GM18511 (cell line): ENCODE results near the gene SLC51B.
"Not testable (repeated sequence)": the region's sequence is repeated elsewhere in the genome, so short reads cannot be mapped to it uniquely, and the experiment has no call there.

Experiments
- ATAC-seq: cut with Tn5 transposase; IDR thresholded peaks from one replicate; pipeline ENCODE4 v1.9.1; 2021; ENCODE audit warnings: mild to moderate bottlenecking, moderate library complexity; ENCODE audit not compliant: unreplicated experiment

The SLC51B gene

DNA sequence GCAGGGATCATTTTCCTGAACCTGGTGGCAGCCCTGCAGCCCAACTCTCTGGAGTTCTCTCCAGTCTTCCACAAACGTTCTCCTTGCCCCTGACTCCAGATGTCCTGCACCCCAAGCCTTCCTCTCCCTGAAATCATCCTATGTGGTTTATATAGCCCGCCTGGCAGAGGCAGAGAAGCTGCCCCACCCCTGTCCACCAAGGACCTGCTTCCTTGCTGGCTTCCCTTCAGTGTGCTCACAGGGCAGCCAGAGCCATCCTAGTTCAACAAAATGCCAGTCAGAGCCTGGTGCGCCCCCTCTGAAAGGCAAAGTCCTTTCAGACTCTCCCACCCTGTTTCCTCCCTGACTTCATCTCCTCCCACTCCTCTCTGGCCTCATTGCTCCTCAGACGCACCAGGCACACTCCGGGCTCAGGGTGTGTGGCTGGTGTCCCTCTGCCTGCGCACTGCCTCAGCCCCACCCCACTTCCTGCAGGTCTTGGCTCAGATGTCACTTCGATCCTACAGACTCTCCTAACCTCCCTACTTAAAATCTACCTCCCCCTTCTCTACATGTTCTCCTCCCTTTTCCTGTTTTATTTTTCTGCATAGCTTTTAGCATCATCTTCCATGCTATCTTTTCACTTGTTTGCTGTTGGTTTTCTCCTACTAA lies 37.2 kb downstream of the SLC51B start:
- ATAC-seq: no peak

DNA sequence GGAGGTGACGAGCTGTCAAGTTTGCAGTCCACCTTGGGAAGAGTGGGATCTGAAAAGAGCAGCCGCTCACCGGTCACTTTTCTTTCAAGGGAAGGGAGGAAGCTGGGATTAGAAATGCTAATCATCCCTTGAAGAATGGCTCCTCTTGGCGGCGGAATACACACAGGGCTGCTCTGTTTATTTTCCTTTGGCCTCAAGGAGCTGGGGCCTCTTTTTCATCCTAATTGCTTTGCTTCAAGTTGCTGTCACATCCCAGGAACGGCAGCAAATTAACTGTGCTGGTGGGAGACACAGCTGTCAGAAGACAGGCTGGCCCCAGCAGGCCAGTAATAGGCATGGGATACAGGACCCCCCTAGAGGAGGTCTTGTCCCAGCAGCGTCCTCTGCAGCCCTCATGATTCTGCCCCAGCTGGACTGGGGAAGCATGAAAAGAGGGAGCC lies 38.1 kb downstream of the SLC51B start:
- no peak for ATAC-seq

DNA sequence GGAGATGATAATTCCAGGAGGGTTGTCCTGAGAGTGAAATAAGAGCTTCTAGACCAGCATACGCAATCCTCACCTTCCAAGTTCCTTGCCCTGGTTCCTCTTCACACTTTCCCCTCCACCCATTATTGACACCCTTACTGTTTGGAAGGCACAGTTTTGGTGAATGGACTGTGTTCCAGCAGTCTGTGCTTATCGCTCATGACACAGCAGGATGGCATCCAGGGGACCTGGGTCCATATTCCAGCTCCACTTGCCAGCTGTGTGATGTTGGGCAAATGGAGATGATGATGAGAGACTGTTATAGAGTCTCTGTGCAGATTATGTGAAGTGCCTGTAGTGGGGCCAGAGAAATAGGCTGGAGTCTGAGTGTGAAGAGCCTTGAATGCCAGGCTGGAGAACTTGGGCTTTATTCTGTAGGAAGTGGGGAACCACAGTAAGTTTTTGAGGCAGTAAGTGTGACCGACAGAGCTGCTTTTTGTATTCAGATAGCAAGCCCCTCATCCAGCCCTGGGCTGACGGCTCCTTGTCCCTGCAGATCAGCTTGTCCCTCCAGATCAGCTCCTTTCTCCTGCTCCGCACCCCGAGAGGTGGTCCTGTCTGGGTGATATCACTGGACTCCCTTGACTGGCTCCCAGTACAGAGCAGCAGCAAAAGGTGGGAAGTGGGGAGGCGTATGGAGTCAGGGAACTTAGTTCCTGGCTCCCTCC lies 39.5 kb downstream of the SLC51B start:
- ATAC-seq: no peak

DNA sequence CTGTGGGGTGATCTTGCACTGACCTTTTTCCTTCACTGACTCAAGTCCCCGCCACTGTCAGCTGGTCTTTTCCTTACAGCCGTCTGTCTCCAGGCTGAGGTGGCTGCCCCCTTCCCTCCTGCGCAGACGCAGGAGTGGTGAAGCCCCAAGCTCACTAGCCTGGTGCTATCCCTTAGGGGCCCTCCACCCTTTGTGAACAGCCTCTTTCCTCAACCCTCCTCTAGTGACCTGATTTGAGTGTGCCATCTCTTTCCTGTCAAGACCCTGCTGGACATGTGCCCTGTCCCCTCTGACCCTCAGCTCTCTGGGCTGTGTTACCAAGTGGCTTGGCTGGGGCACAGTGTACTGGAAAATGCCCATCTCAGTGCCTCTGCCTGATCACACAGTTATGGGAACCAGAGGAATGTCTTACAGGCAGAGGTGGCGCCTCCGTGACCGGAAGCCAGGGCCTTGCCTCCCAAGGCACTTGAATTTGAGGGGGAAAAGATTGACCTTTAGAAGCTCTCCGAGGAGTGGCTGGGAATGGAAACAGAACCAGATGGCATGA lies 40.1 kb downstream of the SLC51B start:
- ATAC-seq: no peak

DNA sequence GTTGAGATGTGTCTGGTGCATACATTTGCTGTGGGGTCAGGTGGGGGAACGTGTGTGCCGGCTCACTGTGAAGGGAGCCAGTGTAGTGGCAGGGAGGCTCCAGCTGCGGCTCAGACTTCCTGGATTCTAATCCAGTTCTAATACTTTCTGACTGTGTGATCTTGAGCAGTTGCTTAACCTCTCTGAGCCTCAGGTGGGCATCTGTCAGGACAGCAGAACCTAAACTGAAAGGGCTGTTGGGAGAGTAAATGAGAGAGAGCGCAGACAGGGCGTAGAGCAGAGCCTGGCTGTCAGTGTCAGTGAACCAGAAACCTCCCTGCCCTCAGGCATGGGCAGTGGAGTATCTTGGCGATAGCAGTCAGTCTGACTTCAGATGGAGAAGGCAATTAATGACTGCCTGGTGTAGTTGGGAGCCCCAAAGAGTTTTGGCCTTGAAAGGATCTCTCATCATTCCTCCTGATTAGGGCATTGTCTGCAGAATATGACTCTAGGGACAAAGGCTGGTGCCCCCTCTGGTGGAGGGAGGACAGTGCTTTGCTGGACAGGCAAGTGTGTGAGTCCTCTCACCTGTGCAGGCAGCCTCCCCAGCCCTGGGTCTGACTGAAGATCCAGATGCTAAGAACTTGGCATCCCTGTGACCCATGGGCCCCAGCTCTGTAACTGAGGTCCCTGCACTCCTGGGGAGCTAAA lies 40.9 kb downstream of the SLC51B start:
- ATAC-seq: no peak

DNA sequence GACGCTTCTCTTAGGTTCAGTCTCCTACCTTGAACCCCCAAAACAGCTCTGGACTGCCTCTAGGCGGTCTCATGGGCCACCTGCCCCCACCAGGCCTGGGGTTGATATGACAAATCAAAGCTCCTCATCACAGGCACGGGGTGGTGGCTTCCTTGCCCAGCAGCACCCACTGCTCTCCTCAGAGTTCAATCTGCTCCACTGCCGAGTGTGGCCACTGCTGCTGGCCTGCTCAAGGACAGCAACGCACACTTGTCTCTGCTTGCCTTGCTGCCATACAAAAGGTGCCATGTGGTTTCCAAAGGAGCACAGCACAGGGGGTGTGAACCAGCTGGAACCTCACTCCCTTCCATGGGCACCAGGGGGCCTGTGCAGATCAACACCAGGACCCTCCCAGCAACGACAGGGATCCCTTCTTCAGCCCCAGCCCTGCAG lies 41.5 kb downstream of the SLC51B start:
- ATAC-seq: no peak

DNA sequence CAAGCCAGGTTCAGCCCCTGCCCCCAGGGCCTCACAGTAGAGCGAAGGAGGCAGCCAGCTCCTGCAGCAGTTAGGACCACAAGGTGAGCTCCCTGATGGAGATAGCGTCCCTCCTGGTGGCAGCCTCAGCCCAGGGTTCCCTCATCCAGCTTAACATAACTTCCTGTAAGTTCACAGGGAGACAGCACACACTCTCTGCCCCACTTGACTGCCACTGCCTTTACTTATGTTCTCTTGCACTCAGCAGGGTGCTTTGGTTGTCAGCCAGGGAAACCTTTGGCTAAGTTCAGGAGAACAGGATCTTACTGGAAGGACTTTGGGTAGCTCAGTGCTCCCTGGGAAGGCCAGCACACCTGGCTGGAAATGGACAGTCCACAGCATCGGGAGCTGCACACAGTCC lies 42.2 kb downstream of the SLC51B start:
- no peak for ATAC-seq

DNA sequence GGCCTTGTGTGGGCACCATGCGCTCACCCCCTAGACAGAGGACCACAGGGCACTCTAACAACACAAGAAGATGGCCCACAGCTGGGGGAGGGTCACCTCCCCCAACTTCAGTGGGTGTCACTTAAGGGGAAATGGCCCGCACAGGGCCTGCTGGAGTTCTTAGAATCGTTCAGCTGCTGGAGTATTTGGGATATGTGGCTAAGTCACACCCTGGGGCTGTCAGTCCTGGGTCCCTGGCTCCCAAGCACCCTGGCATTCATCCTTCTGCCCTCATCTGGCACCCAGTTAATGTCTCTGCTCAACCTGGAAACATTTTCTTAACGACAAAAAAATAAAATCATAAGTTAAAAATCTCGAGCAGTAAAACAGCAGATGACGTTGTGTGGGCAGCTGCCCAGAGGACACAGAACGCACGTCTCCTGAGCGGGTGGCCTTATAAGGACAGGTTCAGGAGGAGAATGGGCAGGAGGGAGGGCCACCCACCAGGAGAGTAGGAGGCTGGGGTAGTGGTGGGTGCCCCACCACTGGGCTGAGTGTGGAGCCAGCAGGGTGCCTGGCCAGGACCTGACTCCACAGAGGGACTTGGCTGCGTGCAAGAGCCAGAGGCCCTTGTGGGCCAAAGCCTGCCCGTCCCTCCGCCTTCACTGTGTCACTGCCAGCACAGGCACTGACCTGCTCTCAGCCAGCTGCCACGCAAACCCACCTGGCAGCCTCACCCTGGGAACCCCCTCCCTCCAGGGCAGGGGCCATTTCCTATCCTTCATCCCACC lies 42.9 kb downstream of the SLC51B start:
- no peak for ATAC-seq

DNA sequence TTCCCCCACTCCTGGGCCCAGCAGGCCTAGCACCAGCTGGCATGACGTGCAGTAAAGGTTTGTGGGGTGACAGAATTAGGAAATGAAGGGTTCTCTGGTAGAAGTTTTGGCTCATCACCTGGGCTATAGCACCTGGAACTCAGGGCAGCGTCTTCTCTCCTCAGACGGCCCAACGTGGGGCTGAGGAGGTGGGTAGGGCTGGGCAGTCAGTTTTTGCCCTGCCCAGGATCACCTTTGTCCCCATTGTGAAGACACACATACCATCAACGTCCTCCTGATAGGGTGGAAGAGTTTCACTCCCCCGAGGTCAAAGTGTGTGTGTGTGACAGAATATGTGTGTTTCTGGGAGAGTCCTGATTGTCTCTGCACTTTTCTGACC lies 43.4 kb downstream of the SLC51B start:
- ATAC-seq: no peak

DNA sequence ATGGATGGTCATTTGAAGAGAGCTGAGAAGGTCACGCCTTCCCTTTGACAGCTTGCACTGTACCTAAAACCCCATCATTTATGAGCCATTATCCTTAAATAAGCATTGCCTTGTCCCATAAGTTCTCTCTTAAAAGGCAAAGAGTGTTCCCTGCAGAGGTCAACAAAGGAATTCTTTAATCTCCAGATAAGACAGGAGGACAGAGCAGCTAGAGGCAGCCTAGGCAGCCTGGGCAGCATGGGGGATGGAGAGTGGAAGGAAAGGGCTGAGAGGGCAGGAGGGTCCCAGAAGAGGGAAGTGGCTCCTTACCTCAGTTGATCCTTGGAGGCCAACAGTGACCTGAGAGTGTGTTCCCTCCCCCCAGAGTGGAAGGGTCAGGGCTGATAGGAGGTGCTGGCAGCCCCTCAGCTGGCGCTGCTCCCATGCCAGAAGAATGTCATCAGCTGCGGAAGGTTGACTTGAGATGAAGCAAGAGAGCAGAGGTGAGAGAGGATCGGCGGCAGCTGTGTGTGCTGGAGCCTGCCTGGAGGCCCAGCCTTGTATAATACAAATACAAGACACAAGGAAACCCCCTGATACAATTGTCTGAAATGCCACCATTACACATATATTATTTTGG lies 44.1 kb downstream of the SLC51B start:
- no peak for ATAC-seq

DNA sequence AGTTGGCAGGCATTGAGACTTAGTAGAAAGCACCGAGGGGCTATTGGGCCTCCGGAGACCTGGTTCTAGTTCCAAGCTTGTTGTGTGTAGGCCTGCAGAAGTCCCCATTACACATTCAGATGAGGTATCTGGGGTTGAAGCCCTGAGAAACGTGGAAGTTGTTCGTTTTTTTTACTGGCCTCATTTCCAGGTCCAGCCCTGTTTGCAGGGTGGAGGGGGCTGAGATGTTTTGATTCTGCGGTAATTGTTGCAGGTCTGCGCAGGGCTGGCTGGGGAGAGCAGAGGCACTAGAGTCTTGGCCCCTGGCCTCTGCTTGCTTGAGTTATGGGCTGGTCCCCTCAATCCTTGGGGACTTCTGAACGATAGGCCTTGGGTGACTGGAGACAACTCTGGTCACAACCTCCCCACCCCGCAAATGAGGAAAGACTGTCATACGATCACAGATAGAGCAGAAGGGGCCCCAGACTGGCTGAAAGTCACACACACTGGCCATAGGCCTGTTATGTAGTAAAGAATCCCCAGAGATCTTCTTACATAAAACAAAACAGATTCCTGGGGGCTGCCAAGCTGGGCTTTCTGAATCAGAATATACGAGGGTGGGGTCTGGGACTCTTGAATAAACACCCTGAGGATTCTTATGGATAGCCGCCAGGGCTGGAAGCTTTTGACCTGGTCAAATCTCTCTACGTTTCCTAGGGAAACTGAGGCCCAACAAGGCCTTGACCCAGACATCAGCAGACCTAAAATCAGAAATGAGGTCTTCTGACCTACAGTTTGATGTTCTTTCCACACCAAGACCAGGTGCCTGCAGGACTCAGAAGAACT lies 47.0 kb downstream of the SLC51B start:
- ATAC-seq: no peak

DNA sequence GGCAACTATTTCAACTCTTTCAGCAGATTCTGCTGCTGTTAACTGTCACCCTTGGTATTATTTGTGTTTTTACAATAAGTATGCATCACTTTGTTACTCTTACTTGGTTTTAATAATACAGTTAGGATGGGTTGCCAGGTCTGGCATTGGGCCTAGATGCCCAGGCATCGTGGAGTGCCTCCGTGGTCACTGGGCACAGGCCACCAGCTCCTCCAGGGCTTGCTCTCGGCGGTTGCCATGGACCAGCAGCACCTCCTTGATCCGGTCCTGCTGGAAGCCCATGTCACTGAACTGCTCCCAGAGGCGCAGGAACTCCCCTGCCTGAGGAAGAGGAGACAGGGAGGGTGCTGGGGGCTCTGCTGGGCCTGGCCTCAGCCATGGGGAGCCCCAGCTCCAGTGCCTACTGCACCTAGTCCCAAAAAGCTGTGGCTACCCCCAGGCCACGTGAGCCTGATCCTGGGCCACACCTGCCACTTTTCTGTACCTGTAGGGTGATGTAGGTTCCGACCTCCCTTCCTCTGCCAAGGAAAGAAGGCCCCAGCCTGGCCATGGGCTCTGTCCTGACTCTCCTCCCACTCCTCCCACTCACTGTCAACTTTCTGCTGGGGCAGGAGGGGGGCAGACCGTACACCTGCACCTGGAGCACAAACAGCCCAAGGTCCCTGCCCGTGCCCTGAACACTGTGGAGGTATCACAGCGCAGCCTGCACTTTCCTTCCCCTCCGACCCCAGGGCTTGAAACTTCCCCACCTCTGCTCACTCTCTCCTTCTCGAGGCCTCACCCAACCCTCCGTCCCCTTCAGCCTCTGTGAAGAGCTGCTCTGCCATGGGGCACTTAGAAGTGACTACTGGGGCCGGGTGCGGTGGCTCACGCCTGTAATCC lies 48.0 kb downstream of the SLC51B start:
- ATAC-seq: no peak

DNA sequence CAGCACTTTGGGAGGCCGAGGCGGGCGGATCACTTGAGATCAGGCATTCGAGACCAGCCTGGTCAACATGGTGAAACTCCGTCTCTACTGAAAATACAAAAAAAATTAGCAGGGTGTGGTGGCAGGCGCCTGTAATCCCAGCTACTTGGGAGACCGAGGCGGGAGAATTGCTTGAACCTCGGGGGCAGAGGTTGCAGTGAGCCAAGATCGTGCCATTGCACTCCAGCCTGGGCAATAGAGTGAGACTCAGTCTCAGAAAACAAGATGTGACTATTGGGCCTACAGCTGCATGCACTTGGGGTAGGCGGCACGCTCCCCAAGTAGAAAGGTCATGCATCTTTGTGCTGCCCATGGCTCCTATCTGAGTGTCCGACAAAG lies 48.6 kb downstream of the SLC51B start:
- ATAC-seq: not testable (repeated sequence)

DNA sequence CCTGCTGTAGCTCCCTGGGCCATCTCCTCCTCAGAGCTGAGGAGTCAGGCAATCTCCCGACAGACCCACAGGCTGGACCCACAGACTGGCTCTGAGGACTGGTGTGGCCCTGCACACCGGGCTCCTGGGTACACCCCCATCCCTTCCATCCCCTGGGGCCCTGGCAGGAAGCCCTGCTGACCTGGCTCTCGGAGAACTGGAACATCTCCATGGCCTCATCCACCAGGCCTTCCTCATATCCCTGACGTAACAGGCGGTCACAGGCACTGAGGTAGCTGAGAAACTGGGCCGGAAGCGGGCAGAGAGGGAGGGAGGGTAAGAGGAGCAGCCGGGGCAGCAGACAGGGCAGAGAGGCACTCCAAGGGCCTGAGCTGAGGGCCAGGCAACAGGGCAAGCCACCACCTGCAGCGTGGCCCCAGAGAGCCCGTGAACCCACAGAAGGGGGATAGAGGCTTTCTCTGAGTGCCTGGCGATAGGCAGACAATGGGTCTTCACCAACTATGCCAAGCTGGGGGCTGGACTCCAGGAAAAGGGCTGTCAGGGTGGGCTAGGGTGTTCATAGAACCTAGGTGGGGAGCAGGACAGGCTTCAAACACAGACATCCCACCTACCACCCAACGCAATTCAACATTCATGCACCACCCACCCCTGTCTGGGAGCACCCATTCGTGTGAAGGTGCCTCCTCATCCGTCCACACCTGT lies 49.3 kb downstream of the SLC51B start:
- ATAC-seq: no peak

DNA sequence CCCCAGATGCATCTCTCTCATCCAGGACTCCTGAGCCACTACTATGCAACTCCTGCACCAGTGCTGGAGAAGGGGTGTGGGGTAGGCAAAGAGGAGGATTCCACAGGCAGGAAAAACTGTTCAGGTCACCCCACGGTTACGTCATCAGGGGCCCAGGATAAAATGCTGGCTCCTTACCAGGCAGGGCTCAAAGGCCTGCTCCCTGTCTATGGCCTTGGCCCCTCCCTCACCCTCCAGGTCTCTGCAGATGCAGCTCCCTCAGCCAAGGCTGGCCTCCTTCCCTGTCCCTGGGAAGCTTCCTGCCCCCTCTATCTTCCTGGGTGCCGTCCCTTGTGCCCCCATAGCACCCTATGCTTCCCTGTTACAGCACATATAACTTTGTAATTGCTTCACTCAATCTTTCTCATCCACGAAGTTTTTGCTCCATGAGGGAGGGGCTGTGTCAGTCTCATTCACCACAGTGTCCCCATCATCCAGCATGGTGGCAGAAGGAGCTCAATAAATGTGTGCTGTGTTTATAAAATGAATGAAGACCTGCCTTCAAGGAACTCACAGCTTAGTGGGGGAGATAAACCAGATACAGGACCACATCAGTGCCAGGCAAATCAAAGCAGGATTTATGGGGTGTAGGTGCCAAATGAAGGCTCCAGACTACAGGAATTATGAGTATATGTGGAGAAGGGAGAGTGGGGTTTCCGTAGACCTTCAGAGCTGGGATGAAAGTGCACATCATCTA lies 50.0 kb downstream of the SLC51B start:
- no peak for ATAC-seq

DNA sequence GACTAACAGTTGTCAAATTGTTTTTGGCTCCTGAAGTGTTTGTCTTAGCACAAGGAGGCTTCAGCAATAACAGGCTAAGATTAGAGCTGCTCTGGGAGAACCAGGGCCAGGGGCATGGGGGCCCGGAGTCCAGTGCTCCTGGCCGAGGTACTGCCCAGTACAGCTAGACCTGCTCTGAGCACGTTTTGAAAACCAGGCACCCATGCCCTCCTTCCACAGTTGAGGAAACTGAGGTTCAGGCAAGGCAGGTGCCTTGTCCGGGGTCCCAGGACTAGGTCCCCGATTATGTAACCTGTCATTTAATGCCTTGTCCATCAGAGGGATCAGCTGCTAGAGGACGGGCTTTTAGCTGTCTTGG lies 50.5 kb downstream of the SLC51B start:
- no peak for ATAC-seq

DNA sequence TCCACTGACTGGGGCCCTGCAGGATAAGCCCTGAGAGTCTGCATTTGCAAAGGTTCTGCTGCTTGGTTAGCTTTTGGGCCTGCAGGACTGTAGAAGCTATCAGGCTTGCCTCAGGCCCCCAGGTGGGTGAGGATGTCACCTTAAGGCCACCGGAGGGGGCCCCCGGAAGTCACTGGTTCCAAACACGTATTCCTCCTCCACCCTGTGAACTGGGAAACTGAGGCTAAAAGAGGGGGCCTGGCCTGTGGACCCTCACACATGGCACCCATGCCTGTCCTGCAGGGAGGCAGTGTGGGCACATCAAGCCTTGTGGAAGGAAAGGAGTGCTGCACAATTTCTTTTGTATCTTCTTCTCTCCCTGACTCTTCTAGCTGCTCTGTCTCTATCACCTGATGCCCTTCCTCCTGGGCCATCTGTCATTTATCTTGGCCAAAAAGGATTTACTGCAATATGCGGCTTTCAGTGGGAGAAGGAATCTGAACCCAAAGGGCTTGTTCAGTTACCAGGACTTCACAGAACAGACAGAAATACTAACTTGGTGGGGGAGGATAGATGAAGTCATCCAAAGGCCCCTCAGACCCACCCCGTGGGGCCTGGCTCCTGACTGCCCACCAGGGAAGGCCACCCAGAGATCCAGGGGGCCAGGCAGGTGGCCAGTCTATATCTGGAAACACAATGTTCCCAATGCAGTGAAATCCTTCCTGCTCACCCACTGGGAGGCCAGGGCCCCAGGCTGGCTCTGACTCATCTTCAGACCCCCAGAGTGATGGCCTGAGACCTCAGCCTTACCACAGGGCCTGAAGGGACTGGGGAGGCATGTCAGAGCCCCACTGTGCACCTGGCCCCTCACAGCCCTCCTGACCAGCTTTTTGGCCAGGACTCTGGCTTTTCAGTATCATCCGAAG lies 51.5 kb downstream of the SLC51B start:
- no peak for ATAC-seq
